ENCODE data around the gene METTL9.
"Not testable (repeated sequence)": the region's sequence is repeated elsewhere in the genome, so short reads cannot be mapped to it uniquely, and the experiment has no call there.

The METTL9 gene

DNA sequence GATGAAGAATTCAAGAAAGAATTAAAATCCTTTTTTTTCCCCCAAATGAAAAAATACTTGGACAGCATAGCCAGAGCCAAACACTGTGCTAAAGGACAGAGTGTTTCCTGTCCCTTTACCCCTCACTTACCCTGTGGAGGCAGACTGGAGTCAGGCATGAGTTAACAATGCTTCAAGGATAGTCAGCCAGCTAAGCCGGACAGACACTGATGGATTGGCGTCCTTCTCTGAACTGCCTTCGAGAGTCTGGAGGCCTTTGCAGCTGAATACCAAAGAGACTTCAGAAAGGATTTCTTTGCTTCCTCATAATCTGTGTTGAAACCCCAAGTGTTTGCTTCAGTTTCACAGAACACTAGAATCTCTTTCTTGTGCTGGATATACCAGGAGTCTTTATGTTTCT, 4.6 kb downstream of the METTL9 start:
- Histone ChIP-seq H3K9me2 (replicated peaks; ENCODE audit: insufficient read depth, low read length) (no peaks in the 10 kb centered on the region), H3K4me3 (ENCODE audit: insufficient read depth, low read length, poor library complexity, severe bottlenecking) (no peak overlapping the region)

DNA sequence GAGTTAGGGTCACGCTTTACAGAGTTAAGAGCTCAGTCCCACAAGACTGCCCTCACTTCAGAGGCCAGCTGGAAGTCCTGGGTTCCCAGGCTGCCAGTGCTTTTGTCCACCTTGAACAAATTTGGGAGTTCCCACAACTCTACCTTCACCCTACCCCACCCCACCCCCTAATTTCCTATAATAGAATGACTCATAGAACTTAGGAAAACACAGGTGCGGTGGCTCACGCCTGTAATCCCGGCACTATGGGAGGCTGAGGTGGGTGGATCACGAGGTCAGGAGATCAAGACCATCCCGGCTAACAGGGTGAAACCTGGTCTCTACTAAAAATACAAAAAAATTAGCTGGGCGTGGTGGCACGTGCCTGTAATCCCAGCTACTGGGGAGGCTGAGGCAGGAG, 6.5 kb downstream of the METTL9 start:
- not testable (repeated sequence) for H3K36me3 ChIP-seq (ENCODE audit: low read length); H3K27ac ChIP-seq (ENCODE audit: low read depth, low read length); H3K9me3 ChIP-seq (ENCODE audit: insufficient read depth, low read length); H3K4me3 ChIP-seq (ENCODE audit: insufficient read depth, low read length, poor library complexity, severe bottlenecking); H3K9ac ChIP-seq (ENCODE audit: low read length); H3K4me2 ChIP-seq (ENCODE audit: low read depth, low read length, poor library complexity, severe bottlenecking); H3K9me2 ChIP-seq (replicated peaks; ENCODE audit: insufficient read depth, low read length); H2AFZ ChIP-seq (ENCODE audit: low read depth, low read length, severe bottlenecking); H3F3A ChIP-seq (ENCODE audit: insufficient read depth); H3K27me3 ChIP-seq (ENCODE audit: low read length)
- peaks cover 97% of the 10 kb centered on the region for H3K79me2 ChIP-seq (ENCODE audit: insufficient read depth, low read length)
- peaks cover 26% of the 10 kb centered on the region; the same call in 1 of the 2 replicates for H4K20me1 ChIP-seq (ENCODE audit: low read depth, low read length)

More for the DNA sequence above, 4.6 kb downstream of the METTL9 start:
- TF ChIP-seq, protein P1, sequence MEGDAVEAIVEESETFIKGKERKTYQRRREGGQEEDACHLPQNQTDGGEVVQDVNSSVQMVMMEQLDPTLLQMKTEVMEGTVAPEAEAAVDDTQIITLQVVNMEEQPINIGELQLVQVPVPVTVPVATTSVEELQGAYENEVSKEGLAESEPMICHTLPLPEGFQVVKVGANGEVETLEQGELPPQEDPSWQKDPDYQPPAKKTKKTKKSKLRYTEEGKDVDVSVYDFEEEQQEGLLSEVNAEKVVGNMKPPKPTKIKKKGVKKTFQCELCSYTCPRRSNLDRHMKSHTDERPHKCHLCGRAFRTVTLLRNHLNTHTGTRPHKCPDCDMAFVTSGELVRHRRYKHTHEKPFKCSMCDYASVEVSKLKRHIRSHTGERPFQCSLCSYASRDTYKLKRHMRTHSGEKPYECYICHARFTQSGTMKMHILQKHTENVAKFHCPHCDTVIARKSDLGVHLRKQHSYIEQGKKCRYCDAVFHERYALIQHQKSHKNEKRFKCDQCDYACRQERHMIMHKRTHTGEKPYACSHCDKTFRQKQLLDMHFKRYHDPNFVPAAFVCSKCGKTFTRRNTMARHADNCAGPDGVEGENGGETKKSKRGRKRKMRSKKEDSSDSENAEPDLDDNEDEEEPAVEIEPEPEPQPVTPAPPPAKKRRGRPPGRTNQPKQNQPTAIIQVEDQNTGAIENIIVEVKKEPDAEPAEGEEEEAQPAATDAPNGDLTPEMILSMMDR (IDR thresholded peaks at IDR 0.05; ENCODE audit: insufficient read depth, low read length, poor library complexity, severe bottlenecking): no peak
- no peak for TF ChIP-seq EZH2phosphoT487 (conservative IDR thresholded peaks at IDR 0.05; ENCODE audit: low read length)
- H3K4me2 ChIP-seq (ENCODE audit: low read depth, low read length, poor library complexity, severe bottlenecking): no peak overlapping the region
- peaks cover 87% of the 10 kb centered on the region for H3K79me2 ChIP-seq (ENCODE audit: insufficient read depth, low read length)
- no peaks in the 10 kb centered on the region for H3K36me3 ChIP-seq (ENCODE audit: low read length)
- H3K9me3 ChIP-seq (ENCODE audit: insufficient read depth, low read length): no peaks in the 10 kb centered on the region
- peaks cover 25% of the 10 kb centered on the region; the same call in 1 of the 2 replicates for H4K20me1 ChIP-seq (ENCODE audit: low read depth, low read length)
- no peak overlapping the region for H3K9ac ChIP-seq (ENCODE audit: low read length)
- no peaks in the 10 kb centered on the region for H3K27me3 ChIP-seq (ENCODE audit: low read length)
- H3K27ac ChIP-seq (ENCODE audit: low read depth, low read length): no peak overlapping the region
- H3F3A ChIP-seq (ENCODE audit: insufficient read depth): peaks cover 6% of the 10 kb centered on the region; the same call in 1 of the 2 replicates
- H2AFZ ChIP-seq (ENCODE audit: low read depth, low read length, severe bottlenecking): no peak overlapping the region

DNA sequence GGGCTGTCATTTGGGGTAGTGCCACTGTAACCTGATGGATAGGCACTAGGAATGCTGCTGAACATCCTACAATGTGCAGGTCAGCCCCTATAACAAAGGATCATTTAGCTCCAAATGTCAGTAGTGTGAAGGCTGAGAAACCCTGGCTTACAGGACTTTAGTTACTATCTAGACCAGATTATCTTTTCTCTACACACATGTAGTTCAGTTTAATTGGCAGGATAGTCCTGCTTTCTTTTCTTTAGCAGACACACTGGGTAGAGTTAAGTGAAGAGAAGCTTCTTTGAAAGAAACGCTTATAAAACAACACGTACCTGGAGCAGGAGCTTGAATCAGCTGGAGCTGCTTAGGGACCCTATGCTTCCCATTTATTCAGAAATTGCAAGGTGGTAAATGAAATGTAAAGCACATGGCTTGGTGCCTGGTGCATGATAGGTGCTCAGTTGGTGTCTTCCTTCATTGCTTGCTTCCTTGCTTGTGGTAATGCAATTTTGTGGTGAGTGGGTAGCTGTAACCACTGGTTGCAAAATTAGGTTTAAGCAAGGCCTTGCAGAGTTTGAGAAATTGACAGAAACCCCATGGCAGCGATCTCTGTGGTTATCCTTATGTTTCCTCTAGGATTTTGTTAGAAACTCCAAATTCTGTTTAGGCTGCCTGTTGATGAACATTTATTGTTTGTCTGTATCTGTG, 9.4 kb downstream of the METTL9 start:
- H3K9me3 ChIP-seq (ENCODE audit: insufficient read depth, low read length): no peaks in the 10 kb centered on the region
- no peaks in the 10 kb centered on the region for H3K36me3 ChIP-seq (ENCODE audit: low read length)
- no peak overlapping the region for H3K4me2 ChIP-seq (ENCODE audit: low read depth, low read length, poor library complexity, severe bottlenecking)
- H3K27me3 ChIP-seq (ENCODE audit: low read length): no peaks in the 10 kb centered on the region
- H3K27ac ChIP-seq (ENCODE audit: low read depth, low read length): no peak overlapping the region
- TF ChIP-seq, protein P1 (IDR thresholded peaks at IDR 0.05; ENCODE audit: insufficient read depth, low read length, poor library complexity, severe bottlenecking): no peak
- TF ChIP-seq EZH2phosphoT487 (conservative IDR thresholded peaks at IDR 0.05; ENCODE audit: low read length): no peak
- H3K9ac ChIP-seq (ENCODE audit: low read length): no peak overlapping the region
- no peak overlapping the region for H3K4me3 ChIP-seq (ENCODE audit: insufficient read depth, low read length, poor library complexity, severe bottlenecking)
- H4K20me1 ChIP-seq (ENCODE audit: low read depth, low read length): peaks cover 12% of the 10 kb centered on the region; the same call in 1 of the 2 replicates
- no peak overlapping the region for H2AFZ ChIP-seq (ENCODE audit: low read depth, low read length, severe bottlenecking)
- no peaks in the 10 kb centered on the region for H3F3A ChIP-seq (ENCODE audit: insufficient read depth)
- H3K9me2 ChIP-seq (replicated peaks; ENCODE audit: insufficient read depth, low read length): no peaks in the 10 kb centered on the region
- peaks cover 90% of the 10 kb centered on the region for H3K79me2 ChIP-seq (ENCODE audit: insufficient read depth, low read length)

DNA sequence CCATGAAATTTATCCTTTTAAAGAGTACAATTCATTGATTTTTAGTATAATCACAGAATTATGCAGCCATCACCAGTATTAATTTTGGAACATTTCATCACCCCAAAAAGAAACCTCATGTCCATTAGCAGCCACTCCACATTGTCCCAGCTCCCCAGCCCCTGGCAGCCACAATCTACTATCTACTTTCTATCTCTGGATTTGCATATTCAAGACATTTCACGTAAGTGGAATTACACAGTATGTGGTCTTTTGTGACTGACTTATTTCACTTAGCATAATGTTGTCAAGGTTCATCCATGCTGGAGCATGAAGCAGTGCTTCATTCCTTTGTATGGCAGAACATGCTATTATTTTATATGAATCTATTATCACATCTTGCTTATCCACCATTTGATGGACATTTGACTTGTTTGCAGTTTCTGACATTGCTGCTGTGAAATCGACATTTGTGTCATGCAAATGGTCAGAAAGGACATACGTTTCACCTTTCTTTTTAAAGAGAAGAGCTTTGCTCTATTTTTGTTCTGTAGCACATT, 10.7 kb downstream of the METTL9 start:
- Histone ChIP-seq H3K9ac (ENCODE audit: low read length) (no peak overlapping the region), H3K4me2 (ENCODE audit: low read depth, low read length, poor library complexity, severe bottlenecking) (no peak overlapping the region), H3K9me2 (replicated peaks; ENCODE audit: insufficient read depth, low read length) (no peaks in the 10 kb centered on the region), H3K27me3 (ENCODE audit: low read length) (no peaks in the 10 kb centered on the region), H3F3A (ENCODE audit: insufficient read depth) (no peaks in the 10 kb centered on the region), H3K36me3 (ENCODE audit: low read length) (no peaks in the 10 kb centered on the region), H2AFZ (ENCODE audit: low read depth, low read length, severe bottlenecking) (no peak overlapping the region), H4K20me1 (ENCODE audit: low read depth, low read length) (peaks cover 6% of the 10 kb centered on the region; the same call in 1 of the 2 replicates), H3K27ac (ENCODE audit: low read depth, low read length) (no peak overlapping the region), H3K4me3 (ENCODE audit: insufficient read depth, low read length, poor library complexity, severe bottlenecking) (no peak overlapping the region), H3K9me3 (ENCODE audit: insufficient read depth, low read length) (no peaks in the 10 kb centered on the region), H3K79me2 (ENCODE audit: insufficient read depth, low read length) (peaks cover 90% of the 10 kb centered on the region)
- TF ChIP-seq, protein P1 (IDR thresholded peaks at IDR 0.05; ENCODE audit: insufficient read depth, low read length, poor library complexity, severe bottlenecking): no peak
- TF ChIP-seq EZH2phosphoT487 (conservative IDR thresholded peaks at IDR 0.05; ENCODE audit: low read length): no peak
